ENCODE measurements around the gene MAFF. TPM values are rescaled to one million over a fixed set of nuclear protein-coding genes. Genes with fewer than 3 reads are reported as not detected.

Gene MAFF
- total RNA-seq = 14.8 and 40.6 TPM in 2 replicates

GRCh38 chr22:38201711-38202436 is at the start of gene MAFF:
Gene MAFF, plus strand, starts transcription at chr22:38201994. Its CDS starts 11,860 bp downstream, at chr22:38213854.

GRCh38 chr22:38181453-38182200 is 20.2 kb upstream of the MAFF start, which contains the start of gene PLA2G6:
Gene PLA2G6, minus strand, starts transcription at chr22:38181830. Its CDS starts 12,404 bp downstream, at chr22:38169426.

Small RNA genes lying within 50 kb of the gene (small RNA-seq; reads per million reads assigned to genes)
- not detected for gene RN7SL704P

Other genes with a start within 250 kb of the MAFF start
- 0.43 and 0.52 TPM in 2 replicates for gene C22orf23, start 248.4 kb upstream of the MAFF start, total RNA-seq
- 11.9 and 17.5 TPM in 2 replicates for gene POLR2F, start 248.3 kb upstream of the MAFF start, total RNA-seq
- not detected in 2 replicates for gene SOX10, start 217.4 kb upstream of the MAFF start, total RNA-seq
- 6.7 and 7.7 TPM in 2 replicates for gene PICK1, start 144.6 kb upstream of the MAFF start, total RNA-seq
- gene SLC16A8, start 117.8 kb upstream of the MAFF start, total RNA-seq = under 0.01 and 0.26 TPM in 2 replicates
- gene BAIAP2L2, start 91.3 kb upstream of the MAFF start, total RNA-seq = 0.65 and 0.78 TPM in 2 replicates
- 10.3 and 13.6 TPM in 2 replicates for gene PLA2G6, start 20.2 kb upstream of the MAFF start, total RNA-seq
- gene TMEM184B, start 71.0 kb downstream of the MAFF start, total RNA-seq = 34.4 and 35.1 TPM in 2 replicates
- gene CSNK1E, start 115.4 kb downstream of the MAFF start, total RNA-seq = 84.9 and 97.3 TPM in 2 replicates

All from articular chondrocyte of knee joint (primary cell).